Left lung (tissue), 10 donors: ENCODE results near the gene DUS1L. TPM values are rescaled to one million over a fixed set of nuclear protein-coding genes. Genes with fewer than 3 reads are reported as not detected.

Experiments used
- ATAC-seq: fragments of 200-7000 bp; cut with Tn5 transposase; one replicate; pipeline ENCODE4 v1.9.1; 2020; ENCODE audit warnings: moderate library complexity
- DNase-seq, 4 donors: peaks; one replicate each; pipeline ENCODE4 v3.0.0-alpha.2; 2013 to 2020
- H3K27ac ChIP-seq, 2 donors: fragments of 200-600 bp; sonication (generic) in 1 of 2; one replicate each; pipeline versions ENCODE4 v1.5.0 to v1.8.0; 2020 to 2021
- H3K27me3 ChIP-seq, 2 donors: fragments of 200-600 bp; sonication (generic) in 1 of 2; one replicate each; pipeline versions ENCODE4 v1.5.0 to v1.8.0; 2020 to 2021
- H3K36me3 ChIP-seq, 2 donors: fragments of 200-600 bp; sonication (generic) in 1 of 2; one replicate each; pipeline versions ENCODE4 v1.5.0 to v1.8.0; 2020 to 2021
- H3K4me1 ChIP-seq, 2 donors: fragments of 200-600 bp; one replicate each; pipeline ENCODE4 v1.8.0; 2021
- H3K4me3 ChIP-seq, 2 donors: fragments of 200-600 bp; sonication (generic) in 1 of 2; one replicate each; pipeline versions ENCODE4 v1.5.0 to v1.8.0; 2020 to 2021; ENCODE audit warnings: mild to moderate bottlenecking in 1 of 2
- H3K9me3 ChIP-seq, 2 donors: fragments of 200-600 bp; sonication (generic) in 1 of 2; one replicate each; pipeline versions ENCODE4 v1.5.0 to v1.8.0; 2020 to 2021
- intact Hi-C, 2 donors: fragments of 100-400 bp; cut with DNase I; formaldehyde crosslinking; loops; one replicate each; pipeline versions ENCODE4 v1.11.2 to v1.14.2; 2022
- polyA plus RNA-seq, 6 donors: library from polyadenylated mRNA; unstranded; fragments of 120-200 nt; gene quantifications; one replicate each; pipeline ENCODE4 v1.2.1, GENCODE V29; 2013; ENCODE audit not compliant: insufficient read length in 6 of 6
- total RNA-seq, 2 donors: library from RNA; stranded (reverse); fragmentation: NEBNext Ultra II Directional; extraction: Animal tissue kit (Norgen Biotek cat#: 25700); gene quantifications; one replicate each; pipeline ENCODE4 v1.2.1, GENCODE V29; 2021
- TF ChIP-seq, protein P1 (sequence below), 2 donors: fragments of 200-600 bp; sonication (generic) in 1 of 2; IDR thresholded peaks; one replicate each; pipeline versions ENCODE4 v1.5.0 to v1.8.0; 2021; ENCODE audit warnings: antibody characterized with exemption in 2 of 2
- donor health status: DM: no; HTN: yes; CAD: no.
- donor health status: DM: no; HTN: no; CAD: no.

The DUS1L gene
- total and polyA plus RNA-seq, 8 donors: 55.7 to 103 (median 74.0) TPM

GRCh38 chr17:82050761-82051641, 14.6 kb downstream of the DUS1L start:
- intact Hi-C loops: no loop called here
- no peaks in the 10 kb centered on the region for H3K27me3 ChIP-seq
- H3K4me1 ChIP-seq: peaks cover 17 to 41% of the 10 kb centered on the region in 2 donors
- peaks cover 0 to 64% of the 10 kb centered on the region in 2 donors for H3K36me3 ChIP-seq
- no peaks in the 10 kb centered on the region for H3K9me3 ChIP-seq
- H3K4me3 ChIP-seq: peak overlapping the region; percentile 75 to 79
- ATAC-seq (peak; percentile 12), DNase-seq (peak in 1 of 4 donors; percentile 80)
- TF ChIP-seq, protein P1, sequence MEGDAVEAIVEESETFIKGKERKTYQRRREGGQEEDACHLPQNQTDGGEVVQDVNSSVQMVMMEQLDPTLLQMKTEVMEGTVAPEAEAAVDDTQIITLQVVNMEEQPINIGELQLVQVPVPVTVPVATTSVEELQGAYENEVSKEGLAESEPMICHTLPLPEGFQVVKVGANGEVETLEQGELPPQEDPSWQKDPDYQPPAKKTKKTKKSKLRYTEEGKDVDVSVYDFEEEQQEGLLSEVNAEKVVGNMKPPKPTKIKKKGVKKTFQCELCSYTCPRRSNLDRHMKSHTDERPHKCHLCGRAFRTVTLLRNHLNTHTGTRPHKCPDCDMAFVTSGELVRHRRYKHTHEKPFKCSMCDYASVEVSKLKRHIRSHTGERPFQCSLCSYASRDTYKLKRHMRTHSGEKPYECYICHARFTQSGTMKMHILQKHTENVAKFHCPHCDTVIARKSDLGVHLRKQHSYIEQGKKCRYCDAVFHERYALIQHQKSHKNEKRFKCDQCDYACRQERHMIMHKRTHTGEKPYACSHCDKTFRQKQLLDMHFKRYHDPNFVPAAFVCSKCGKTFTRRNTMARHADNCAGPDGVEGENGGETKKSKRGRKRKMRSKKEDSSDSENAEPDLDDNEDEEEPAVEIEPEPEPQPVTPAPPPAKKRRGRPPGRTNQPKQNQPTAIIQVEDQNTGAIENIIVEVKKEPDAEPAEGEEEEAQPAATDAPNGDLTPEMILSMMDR (IDR thresholded peaks at IDR 0.05): no peak
- H3K27ac ChIP-seq: peak overlapping the region in 1 of 2 donors; percentile 41

- Histone ChIP-seq H3K36me3 (peaks cover 0 to 57% of the 10 kb centered on the region in 2 donors), H3K4me1 (peaks cover 17 to 41% of the 10 kb centered on the region in 2 donors), H3K27ac (no peak overlapping the region), H3K9me3 (no peaks in the 10 kb centered on the region), H3K27me3 (no peaks in the 10 kb centered on the region), H3K4me3 (peak overlapping the region; percentile 75 to 79)
- DNase-seq (peak in 1 of 4 donors; percentile 60), ATAC-seq (no peak)
- TF ChIP-seq, protein P1 (IDR thresholded peaks at IDR 0.05): no peak
- intact Hi-C loops: no loop called here
These were observed 15.3 kb downstream of the DUS1L start for GRCh38 chr17:82050152-82050760.

GRCh38 chr17:82049521-82049971, 16.1 kb downstream of the DUS1L start:
- Histone ChIP-seq H3K4me3 (no peak overlapping the region), H3K27me3 (no peaks in the 10 kb centered on the region), H3K27ac (no peak overlapping the region), H3K36me3 (peaks cover 0 to 50% of the 10 kb centered on the region in 2 donors), H3K4me1 (peaks cover 17 to 41% of the 10 kb centered on the region in 2 donors), H3K9me3 (no peaks in the 10 kb centered on the region)
- TF ChIP-seq, protein P1 (IDR thresholded peaks at IDR 0.05): no peak
- DNase-seq (peak in 1 of 4 donors; percentile 62), ATAC-seq (no peak)
- intact Hi-C loops: no loop called here

GRCh38 chr17:82049106-82049505, 16.5 kb downstream of the DUS1L start:
- no peak overlapping the region for H3K4me3 ChIP-seq
- ATAC-seq: no peak
- no peak for DNase-seq
- no peaks in the 10 kb centered on the region for H3K27me3 ChIP-seq
- H3K27ac ChIP-seq: no peak overlapping the region
- TF ChIP-seq, protein P1 (IDR thresholded peaks at IDR 0.05): no peak
- peaks cover 0 to 46% of the 10 kb centered on the region in 2 donors for H3K36me3 ChIP-seq
- intact Hi-C loops: no loop called here
- no peaks in the 10 kb centered on the region for H3K9me3 ChIP-seq
- peaks cover 17 to 41% of the 10 kb centered on the region in 2 donors for H3K4me1 ChIP-seq

GRCh38 chr17:82048571-82048971, 17.0 kb downstream of the DUS1L start:
- intact Hi-C loops: no loop called here
- DNase-seq: peak in 1 of 4 donors; percentile 71
- Histone ChIP-seq H3K36me3 (peaks cover 0 to 40% of the 10 kb centered on the region in 2 donors), H3K27ac (no peak overlapping the region), H3K9me3 (no peaks in the 10 kb centered on the region), H3K4me1 (peaks cover 17 to 36% of the 10 kb centered on the region in 2 donors), H3K27me3 (no peaks in the 10 kb centered on the region), H3K4me3 (no peak overlapping the region)
- no peak for ATAC-seq
- TF ChIP-seq, protein P1 (IDR thresholded peaks at IDR 0.05): no peak
